Vagina (tissue), 2 donors: Measurements from ENCODE around the gene COLGALT1. TPM values are rescaled to one million over a fixed set of nuclear protein-coding genes. Genes with fewer than 3 reads are reported as not detected.

Experiments
- DNase-seq, 2 donors: peaks; one replicate each; pipeline ENCODE4 v3.0.0-alpha.2; 2017; ENCODE audit errors: extremely low spot score in 2 of 2
- H3K27ac ChIP-seq: fragments of 200-600 bp; sonication (generic); one replicate; pipeline ENCODE4 v1.5.1; 2019
- H3K27me3 ChIP-seq: fragments of 200-600 bp; sonication (generic); one replicate; pipeline ENCODE4 v1.5.1; 2019
- H3K36me3 ChIP-seq, 2 donors: fragments of 200-600 bp; sonication (generic); one replicate each; pipeline ENCODE4 v1.5.1; 2017 to 2019
- H3K4me1 ChIP-seq: fragments of 200-600 bp; sonication (generic); one replicate; pipeline ENCODE4 v1.5.1; 2019
- H3K4me3 ChIP-seq, 2 donors: fragments of 200-600 bp; sonication (generic); 1 replicate in 1 of 2; 2 replicates in 1 of 2; pipeline ENCODE4 v1.5.1; 2016 to 2019
- H3K9me3 ChIP-seq: fragments of 200-600 bp; sonication (generic); one replicate; pipeline ENCODE4 v1.5.1; 2019
- CTCF ChIP-seq, 3 experiments: fragments of 450-650 bp in 2 of 3; fragments of 200-600 bp in 1 of 3; sonication (generic) in 1 of 3; IDR thresholded peaks; one replicate each; pipeline ENCODE4 v1.5.1; 2017 to 2019; ENCODE audit warnings: antibody characterized with exemption in 3 of 3, mild to moderate bottlenecking in 2 of 3, moderate library complexity in 2 of 3
- POLR2A ChIP-seq, 2 donors: fragments of 450-650 bp; IDR thresholded peaks; one replicate each; pipeline ENCODE4 v1.6.1; 2017; ENCODE audit warnings: antibody characterized with exemption in 2 of 2, mild to moderate bottlenecking in 2 of 2, moderate library complexity in 2 of 2
- POLR2AphosphoS5 ChIP-seq, 2 donors: sonication (generic); formaldehyde crosslinking; IDR thresholded peaks; one replicate each; pipeline ENCODE4 v1.9.0; 2017; ENCODE audit warnings: antibody characterized with exemption in 2 of 2, mild to moderate bottlenecking in 2 of 2, low read depth in 1 of 2; ENCODE audit not compliant: insufficient read depth in 1 of 2
- intact Hi-C: fragments of 100-400 bp; cut with DNase I; formaldehyde crosslinking; loops from one replicate; pipeline ENCODE4 v1.15.1; 2023
- total RNA-seq: library from RNA; depleted of rRNA; stranded (reverse); fragments of >200 nt; gene quantifications from one replicate; pipeline ENCODE4 v1.2.3, GENCODE V29; 2016

The COLGALT1 gene
- total RNA-seq, 1 donor from 2014 or later: 55.0 TPM

GRCh38 chr19:17605761-17606589 is 50.5 kb downstream of the COLGALT1 start:
- H3K36me3 ChIP-seq: no peaks in the 10 kb centered on the region
- no peaks in the 10 kb centered on the region for H3K27me3 ChIP-seq
- H3K4me3 ChIP-seq: peak overlapping the region; percentile 34 to 48
- H3K4me1 ChIP-seq: peaks cover 15% of the 10 kb centered on the region
- no peaks in the 10 kb centered on the region for H3K9me3 ChIP-seq
- H3K27ac ChIP-seq: no peak overlapping the region
- intact Hi-C loops: no loop called here
- TF ChIP-seq POLR2AphosphoS5 (IDR thresholded peaks at IDR 0.05; ENCODE audit: insufficient read depth in 1 of 2, low read depth in 1 of 2) (no peak), CTCF (IDR thresholded peaks at IDR 0.05) (peak; percentile 4 to 46 (median 20))
- no peak for DNase-seq

- H3K36me3 ChIP-seq: no peaks in the 10 kb centered on the region
- H3K9me3 ChIP-seq: no peaks in the 10 kb centered on the region
- no peak for DNase-seq
- no peak overlapping the region for H3K27ac ChIP-seq
- peak overlapping the region; percentile 34 to 48 for H3K4me3 ChIP-seq
- intact Hi-C loops: no loop called here
- no peaks in the 10 kb centered on the region for H3K27me3 ChIP-seq
- H3K4me1 ChIP-seq: peaks cover 15% of the 10 kb centered on the region
- TF ChIP-seq POLR2AphosphoS5 (IDR thresholded peaks at IDR 0.05; ENCODE audit: insufficient read depth in 1 of 2, low read depth in 1 of 2) (no peak), CTCF (IDR thresholded peaks at IDR 0.05) (no peak), POLR2A (IDR thresholded peaks at IDR 0.05) (no peak)
Measured at GRCh38 chr19:17606590-17607185, 51.2 kb downstream of the COLGALT1 start.

- Histone ChIP-seq H3K27me3 (no peaks in the 10 kb centered on the region), H3K9me3 (no peaks in the 10 kb centered on the region), H3K36me3 (no peaks in the 10 kb centered on the region), H3K27ac (no peak overlapping the region), H3K4me3 (no peak overlapping the region), H3K4me1 (peaks cover 15% of the 10 kb centered on the region)
- no peak for DNase-seq
- intact Hi-C loops: no loop called here
- TF ChIP-seq CTCF (IDR thresholded peaks at IDR 0.05) (no peak), POLR2A (IDR thresholded peaks at IDR 0.05) (no peak), POLR2AphosphoS5 (IDR thresholded peaks at IDR 0.05; ENCODE audit: insufficient read depth in 1 of 2, low read depth in 1 of 2) (no peak)
Measured at GRCh38 chr19:17607936-17608335, 52.5 kb downstream of the COLGALT1 start.

- peaks cover 14% of the 10 kb centered on the region for H3K4me1 ChIP-seq
- no peaks in the 10 kb centered on the region for H3K36me3 ChIP-seq
- DNase-seq: no peak
- H3K27me3 ChIP-seq: no peaks in the 10 kb centered on the region
- TF ChIP-seq CTCF (IDR thresholded peaks at IDR 0.05) (no peak), POLR2A (IDR thresholded peaks at IDR 0.05) (no peak), POLR2AphosphoS5 (IDR thresholded peaks at IDR 0.05; ENCODE audit: insufficient read depth in 1 of 2, low read depth in 1 of 2) (no peak)
- H3K27ac ChIP-seq: no peak overlapping the region
- H3K4me3 ChIP-seq: no peak overlapping the region
- H3K9me3 ChIP-seq: no peaks in the 10 kb centered on the region
- intact Hi-C loops: no loop called here
Measured at GRCh38 chr19:17610384-17610783, 54.9 kb downstream of the COLGALT1 start.
